NCI-H748 (cell line): ENCODE results near the gene NPHP1.
A peak's percentile ranks its signal among the peaks of the same experiment; 100 is the strongest.
"Not testable (repeated sequence)": the region's sequence is repeated elsewhere in the genome, so short reads cannot be mapped to it uniquely, and the experiment has no call there.

Source experiments
- DNase-seq: peaks from one replicate; lab custom pipeline; 2025; ENCODE audit not compliant: unreplicated experiment; lab: John Stamatoyannopoulos, UW

Gene NPHP1

GRCh38 chr2:110204408-110205385 is at the start of gene NPHP1:
NPHP1 (minus strand) TSS chr2:110205013; CDS start chr2:110204968, 45 bp downstream.
- peak; percentile 91 for DNase-seq

DNA sequence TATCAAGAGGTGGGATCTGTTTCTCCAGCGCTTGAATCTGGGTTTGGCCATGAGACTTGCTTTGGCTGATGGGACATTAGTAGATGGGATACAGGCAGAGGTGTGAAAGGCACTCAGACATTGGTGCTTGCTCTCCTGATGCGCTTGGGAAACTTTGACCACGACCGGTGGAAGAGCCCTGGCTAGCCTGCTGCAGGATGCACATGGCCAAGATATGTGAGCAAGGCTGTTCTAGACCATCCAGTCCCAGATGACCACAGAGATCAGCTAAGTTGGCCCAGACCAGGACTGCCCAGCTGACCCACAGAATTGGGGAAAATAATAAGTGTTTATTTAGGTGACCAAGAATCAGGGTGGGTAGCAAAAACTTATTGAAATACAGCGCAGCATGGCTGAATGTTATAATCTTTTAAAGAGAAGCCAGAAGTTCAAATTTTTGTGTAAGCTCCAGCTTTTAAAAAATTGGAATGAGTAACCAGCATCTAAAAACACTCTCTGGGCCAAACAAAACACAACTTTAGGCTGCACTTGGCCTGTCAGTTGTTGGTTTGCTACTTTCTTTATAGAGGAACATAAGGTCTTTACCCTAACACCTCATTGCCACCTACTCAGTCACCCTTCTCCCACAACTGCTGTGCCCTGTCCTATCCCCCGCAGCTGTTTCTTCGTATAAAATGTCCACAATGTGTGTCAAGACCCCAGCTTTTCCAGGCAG is 43.4 kb upstream of the NPHP1 start:
- not testable (repeated sequence) for DNase-seq

- not testable (repeated sequence) for DNase-seq
These were observed 40.9 kb upstream of the NPHP1 start for GRCh38 chr2:110245488-110246435.

DNA sequence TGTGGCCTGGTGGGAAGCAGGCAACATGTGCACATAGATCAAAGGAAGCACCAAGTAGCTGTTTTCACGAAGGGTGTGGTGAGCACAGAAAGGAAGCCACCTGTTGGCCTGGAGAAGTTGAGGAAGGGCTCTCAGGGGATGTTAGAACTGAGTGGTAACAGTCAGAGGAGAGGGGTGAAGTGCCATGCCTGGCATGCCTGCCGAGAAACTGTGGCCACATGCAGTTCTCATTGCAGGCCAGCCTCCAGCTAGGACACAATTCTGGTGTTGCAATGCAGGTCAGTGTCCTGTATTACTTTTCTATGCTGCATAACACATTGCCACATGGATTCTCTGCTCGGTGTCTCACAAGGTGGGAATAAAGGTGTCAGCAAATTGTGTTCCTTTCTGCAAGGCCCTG is 38.5 kb upstream of the NPHP1 start:
- DNase-seq: not testable (repeated sequence)

DNA sequence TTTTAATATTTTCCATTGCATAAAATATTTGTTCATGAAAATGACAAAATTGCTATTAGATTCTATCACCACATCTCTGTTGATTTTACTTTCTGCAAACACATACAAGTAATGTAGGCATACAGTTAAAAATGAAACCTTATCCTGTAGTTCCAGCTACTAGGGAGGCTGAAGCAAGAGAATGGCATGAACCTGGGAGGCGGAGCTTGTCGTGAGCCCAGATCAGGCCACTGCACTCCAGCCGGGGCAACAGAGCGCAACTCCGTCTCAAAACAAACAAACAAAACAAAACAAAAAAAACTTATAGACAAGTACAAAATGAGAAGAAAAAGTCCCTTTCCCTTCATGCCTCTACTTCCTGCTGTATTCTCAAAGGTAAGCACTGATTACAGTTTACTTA is 29.7 kb upstream of the NPHP1 start:
- not testable (repeated sequence) for DNase-seq

GRCh38 chr2:110229886-110230285 is 25.1 kb upstream of the NPHP1 start:
- DNase-seq: not testable (repeated sequence)

GRCh38 chr2:110222626-110223025 is 17.8 kb upstream of the NPHP1 start:
- not testable (repeated sequence) for DNase-seq

DNA sequence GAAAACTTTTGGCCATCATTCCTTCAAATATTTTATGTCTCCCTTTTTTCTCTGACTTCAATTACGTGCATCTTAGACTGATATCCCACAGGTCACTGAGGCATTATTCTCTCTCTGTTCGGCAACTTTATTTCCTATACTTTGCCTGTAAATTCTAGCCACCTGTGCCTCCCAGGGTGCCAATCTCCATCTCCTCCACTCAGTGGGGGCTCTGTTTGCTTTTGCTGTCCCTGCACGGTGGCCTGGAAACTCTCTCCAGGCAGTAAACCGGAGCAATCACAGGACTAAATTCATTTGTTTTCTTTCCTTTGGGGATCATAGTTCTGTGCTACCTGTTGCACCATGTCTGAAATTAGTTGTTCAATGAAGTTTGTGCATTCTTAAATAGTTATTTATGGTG is 17.1 kb upstream of the NPHP1 start:
- DNase-seq: no peak

- no peak for DNase-seq
These were observed 15.4 kb upstream of the NPHP1 start for GRCh38 chr2:110220190-110220564.

DNA sequence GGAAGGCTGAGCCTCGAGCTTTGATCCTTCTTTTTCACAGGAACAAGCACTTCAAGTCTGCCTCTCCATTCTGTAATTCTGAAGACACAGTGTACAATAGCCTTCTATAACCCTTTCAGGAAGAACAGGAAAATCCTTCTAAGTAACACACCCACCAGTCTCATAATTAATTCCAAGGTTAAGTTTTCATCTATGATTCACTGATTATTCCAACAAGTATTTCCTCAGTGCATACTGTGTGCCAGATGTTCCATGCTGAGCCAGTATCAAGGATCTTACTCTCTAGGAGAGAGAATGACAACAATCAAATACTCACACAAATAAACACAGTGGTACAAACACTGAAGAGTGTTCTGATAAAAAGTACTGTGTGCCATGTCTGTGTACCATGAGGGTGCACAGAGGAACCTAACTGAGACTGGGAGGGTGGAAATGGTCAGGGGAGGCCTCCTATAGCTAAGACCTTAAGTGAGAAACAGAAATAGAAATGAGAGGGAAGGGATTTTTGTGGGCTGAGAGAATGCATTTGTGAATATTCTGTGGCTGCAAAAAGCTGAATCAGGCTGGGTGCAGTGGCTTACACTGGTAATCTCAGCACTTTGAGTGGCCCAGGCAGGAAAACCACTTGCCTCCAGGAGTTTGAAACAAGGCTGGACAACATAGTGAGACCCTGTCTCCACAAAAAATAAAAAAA is 14.8 kb upstream of the NPHP1 start:
- DNase-seq: no peak

GRCh38 chr2:110218889-110219288 is 14.1 kb upstream of the NPHP1 start:
- not testable (repeated sequence) for DNase-seq

- DNase-seq: no peak
These were observed 12.0 kb upstream of the NPHP1 start for GRCh38 chr2:110216803-110217202.

DNA sequence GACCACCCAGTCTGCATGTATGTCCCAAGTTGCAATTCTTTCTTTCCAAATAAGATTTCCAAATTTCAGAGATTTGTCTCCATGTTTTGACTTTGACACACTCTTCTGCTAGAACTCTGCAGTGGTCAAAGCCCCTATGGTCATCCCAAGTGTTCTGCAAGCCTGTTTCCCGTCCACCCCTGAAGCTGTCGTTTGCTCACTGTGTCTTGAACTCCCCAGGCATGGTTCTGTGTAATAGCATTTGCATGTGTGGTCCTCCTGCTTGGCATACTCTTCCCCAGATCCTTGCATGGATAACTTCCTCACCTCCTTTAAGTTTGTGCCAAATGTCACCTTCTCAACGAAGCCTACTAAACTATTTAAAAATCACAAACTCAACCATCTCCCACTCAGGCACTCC is 11.4 kb upstream of the NPHP1 start:
- DNase-seq: no peak

- no peak for DNase-seq
These were observed 10.8 kb upstream of the NPHP1 start for GRCh38 chr2:110215566-110216158.

GRCh38 chr2:110215091-110215490 is 10.3 kb upstream of the NPHP1 start:
- DNase-seq: no peak

DNA sequence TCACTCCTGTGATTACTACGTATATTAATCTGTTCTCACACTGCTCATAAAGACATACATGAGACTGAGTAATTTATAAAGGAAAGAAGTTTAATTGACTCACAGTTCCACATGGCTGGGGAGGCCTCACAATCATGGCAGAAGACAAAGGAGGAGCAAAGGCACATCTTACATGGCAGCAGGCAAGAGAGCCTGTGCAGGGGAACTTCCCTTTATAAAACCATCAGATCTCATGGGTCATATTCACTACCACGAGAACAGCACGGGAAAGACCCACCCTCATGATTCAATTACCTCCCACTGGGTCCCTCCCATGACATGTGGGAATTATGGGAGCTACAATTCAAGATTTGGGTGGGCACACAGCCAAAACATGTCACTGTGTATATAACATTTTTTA is 8.7 kb upstream of the NPHP1 start:
- DNase-seq: not testable (repeated sequence)

DNA sequence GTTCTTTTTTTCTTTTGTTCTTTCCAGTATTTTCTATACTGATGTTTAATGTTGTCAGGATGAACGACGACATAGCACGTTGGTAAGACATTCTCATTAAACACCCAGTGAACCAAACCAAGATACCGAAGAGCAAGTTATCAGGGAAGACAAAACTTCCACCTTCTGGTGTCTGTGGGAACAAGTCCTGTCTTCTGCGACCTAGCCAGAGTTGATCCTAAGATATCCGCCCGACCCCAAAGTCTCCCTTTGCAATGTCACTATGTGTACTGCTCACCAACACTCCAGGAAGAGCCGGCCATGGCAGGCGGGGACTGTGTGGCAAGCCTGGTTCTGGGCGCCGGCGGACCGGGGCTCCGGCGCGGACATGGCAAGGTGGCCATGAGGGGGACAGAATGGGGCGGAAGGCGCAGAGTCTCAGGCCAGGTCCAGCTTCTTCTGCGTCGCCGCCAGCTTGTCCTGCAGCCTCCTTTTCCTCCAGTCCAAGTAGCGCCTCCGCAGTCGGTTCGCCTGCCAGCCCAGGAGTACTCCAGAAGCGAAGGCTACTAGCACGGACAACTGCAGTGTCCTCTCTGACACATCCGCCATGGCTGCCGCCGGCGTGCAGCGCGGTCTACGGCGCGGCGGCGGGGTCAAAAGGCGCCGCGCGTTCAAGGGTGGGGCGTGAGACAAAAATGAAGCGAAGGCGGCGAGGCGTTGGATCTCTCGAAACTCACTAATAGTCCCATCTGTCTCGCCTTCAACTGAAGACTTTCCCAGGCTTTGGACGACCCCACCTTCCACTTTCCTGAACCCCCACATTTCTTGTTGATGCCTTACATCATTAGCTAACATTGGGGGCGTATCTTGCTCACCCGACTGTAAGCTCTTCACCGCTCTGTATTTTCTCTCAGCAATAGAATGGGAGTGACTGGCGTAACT is 7.4 kb upstream of the NPHP1 start, which contains the start of gene MTLN:
MTLN (minus strand) TSS at position 610 of the 921 bp plus-strand sequence; CDS start at position 588, 22 bp downstream.
- peak; percentile 78 for DNase-seq

DNA sequence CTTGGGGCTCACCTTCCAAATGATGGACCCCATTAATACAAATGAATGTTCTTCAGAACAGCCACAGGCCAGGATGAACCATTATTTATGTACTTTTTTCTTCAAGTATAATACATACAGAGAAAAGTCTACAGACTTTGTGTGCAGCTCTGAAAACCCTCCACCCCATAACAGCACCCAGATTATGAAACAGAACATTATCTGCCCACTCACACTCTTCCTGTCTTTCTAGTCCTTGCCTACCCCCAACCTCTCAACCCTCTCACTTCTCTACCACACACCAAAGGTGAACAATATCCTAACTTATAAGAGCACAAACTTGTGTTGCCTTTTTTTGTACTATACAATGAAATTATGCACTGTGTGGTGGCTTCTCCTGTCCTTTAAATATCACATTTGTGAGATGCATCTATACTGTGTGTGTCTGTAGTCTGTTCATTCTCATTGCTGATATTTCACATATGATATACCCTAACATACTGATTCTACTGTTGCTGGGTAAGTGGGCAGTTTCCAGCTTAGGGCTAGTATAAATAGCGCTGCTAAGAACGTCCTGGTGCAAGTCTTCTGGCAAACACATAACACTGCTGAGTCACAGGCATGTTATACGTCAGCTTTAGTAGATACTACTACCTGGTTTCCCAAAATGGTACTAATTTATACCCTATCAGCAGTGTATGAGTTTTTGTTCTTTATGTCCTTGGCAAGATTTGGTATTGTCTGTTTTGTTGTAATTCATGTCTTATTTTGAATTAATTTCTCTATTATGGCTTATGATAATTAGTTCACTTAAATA is 1.0 kb upstream of the NPHP1 start:
- DNase-seq: no peak
